Stimulated activated CD8-positive, alpha-beta memory T cell treated with anti-CD3 and anti-CD28 coated beads, Interleukin-12 subunit alpha, Interleukin-12 subunit beta, amount 100 ng/mL, for 4 hours (primary cell): ENCODE measurements around the gene ARHGAP32.

Experiments used
- DNase-seq: peaks from one replicate; pipeline ENCODE4 v3.0.0-alpha.2; 2020; ENCODE audit warnings: low read depth

Gene ARHGAP32

DNA sequence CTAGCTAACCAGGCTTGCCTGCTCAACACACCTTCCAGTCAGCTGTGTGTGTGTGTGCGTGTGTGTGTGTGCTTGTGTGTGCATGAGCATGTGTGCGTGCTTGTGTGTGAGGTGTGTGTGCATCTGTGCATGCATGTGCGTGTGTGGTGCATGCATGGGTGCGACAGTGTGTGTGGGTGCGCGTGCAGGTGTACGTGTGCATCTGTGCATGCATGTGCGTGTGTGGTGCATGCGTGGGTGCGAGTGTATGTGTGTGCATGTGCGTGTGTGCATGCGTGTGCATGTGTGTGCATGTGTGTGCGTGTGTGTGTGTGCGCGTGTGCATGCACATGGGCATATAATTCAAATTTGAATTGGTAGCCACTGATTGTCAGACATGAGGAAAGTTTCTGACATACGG is 239.0 kb downstream of the ARHGAP32 start:
- DNase-seq: no peak

GRCh38 chr11:128949791-128950454 is 242.2 kb downstream of the ARHGAP32 start:
- DNase-seq: no peak

DNA sequence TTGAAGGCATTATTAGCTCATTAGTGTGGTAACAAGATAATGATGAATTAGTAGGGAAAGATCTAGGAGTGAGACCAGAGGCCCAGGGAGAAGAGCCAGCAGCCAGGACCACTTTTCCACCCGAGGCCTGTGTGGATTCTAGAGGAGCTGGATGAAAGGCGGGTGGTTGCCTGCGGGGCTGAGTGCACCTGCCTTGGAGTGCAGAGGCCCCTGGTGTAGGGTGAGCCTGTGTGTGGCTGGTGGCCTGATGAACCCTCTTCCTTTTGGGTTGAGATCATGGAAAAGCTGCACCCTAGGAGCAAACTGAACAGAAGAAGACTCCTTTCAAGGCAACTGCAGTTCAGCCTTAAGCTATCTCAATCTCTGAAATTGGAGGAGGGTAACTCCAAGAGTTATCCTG is 243.5 kb downstream of the ARHGAP32 start:
- no peak for DNase-seq

GRCh38 chr11:128947773-128948172 is 244.4 kb downstream of the ARHGAP32 start:
- DNase-seq: no peak

GRCh38 chr11:128946648-128947047 is 245.5 kb downstream of the ARHGAP32 start:
- no peak for DNase-seq

- DNase-seq: no peak
Observed at GRCh38 chr11:128943428-128943976, 248.6 kb downstream of the ARHGAP32 start.

DNA sequence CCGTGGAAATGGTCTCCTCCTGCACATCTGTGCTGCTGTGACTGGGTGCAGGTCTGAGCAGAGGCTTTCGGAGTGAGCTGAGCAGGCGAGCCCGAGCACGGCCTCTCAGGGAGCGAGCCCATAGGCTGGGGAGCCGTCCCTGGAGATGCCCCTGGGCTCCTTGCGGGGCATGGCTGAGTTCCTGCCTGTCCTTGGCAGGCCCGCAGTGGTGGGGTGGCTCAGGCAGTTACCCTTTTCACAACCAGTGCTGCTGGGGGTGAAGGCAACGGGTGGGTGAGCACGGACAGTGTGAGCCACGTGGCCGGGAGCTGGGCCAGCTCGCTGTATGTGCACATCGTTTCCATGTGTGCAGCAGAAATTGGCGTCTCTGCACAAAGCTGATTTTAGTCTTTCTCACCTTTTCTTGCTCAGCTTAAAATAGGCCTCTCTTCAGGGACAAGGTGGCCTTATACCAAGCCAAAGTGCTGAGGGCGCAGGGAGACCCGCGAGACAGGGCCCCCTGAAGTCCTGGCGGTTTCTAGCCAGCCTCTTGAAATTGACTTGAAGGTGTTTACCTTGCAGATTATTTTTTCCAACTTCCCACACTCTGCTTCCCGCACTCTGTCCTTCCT is 249.2 kb downstream of the ARHGAP32 start, which contains the start of gene TP53AIP1:
TSS of gene TP53AIP1 (minus strand) at position 55 of the 611 bp plus-strand sequence. CDS start 5,053 bp downstream, outside the sequence.
- no peak for DNase-seq

GRCh38 chr11:128942272-128942612 is 249.9 kb downstream of the ARHGAP32 start:
- no peak for DNase-seq

- no peak for DNase-seq
Observed at GRCh38 chr11:128941573-128942271, 250.4 kb downstream of the ARHGAP32 start.

DNA sequence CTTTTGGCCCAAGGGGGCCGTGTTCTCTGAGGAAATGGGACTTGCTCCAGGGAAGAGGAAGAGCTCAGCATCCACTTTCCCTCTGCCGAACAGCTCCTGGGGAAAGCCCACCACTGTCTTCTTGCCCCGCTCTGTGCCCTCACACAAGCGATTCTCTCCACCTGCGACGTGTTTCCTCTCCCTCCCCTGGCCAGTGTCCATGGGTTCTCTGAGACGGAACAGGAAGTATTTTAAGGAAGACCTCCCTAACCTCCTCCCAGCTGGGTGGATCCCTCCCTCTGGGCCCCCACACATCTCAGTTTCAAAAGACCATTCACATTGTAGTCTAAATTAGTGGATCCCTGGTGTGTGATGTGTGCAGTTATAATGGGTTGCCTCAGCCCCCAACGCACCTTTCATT is 251.0 kb downstream of the ARHGAP32 start:
- no peak for DNase-seq

- DNase-seq: no peak
Observed at GRCh38 chr11:128940603-128941002, 251.5 kb downstream of the ARHGAP32 start.

DNA sequence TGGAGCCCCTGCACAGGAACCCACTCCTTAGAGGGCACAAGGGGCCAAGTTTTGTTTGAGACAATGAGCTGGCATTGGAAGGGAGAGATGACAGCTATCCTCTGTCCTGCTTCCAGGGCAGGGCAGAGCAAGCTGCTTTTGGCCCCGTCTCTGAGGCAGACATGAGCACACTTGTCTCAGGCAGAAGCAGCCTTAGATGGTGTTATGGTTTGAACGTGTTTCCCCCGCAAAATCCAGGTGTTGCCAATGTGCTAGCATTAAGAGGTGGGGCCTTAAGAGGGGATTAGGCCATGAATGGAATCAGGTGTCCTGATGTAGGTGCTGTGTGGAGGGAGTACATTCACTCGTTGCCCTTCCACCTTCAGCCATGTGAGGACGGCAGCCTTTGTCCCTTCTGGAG is 252.0 kb downstream of the ARHGAP32 start:
- DNase-seq: no peak

GRCh38 chr11:128939591-128939990 is 252.5 kb downstream of the ARHGAP32 start:
- DNase-seq: no peak

- DNase-seq: no peak
Observed at GRCh38 chr11:128938156-128938885, 253.8 kb downstream of the ARHGAP32 start.

- no peak for DNase-seq
Observed at GRCh38 chr11:128937480-128937879, 254.6 kb downstream of the ARHGAP32 start.

GRCh38 chr11:128936606-128937251 is 255.4 kb downstream of the ARHGAP32 start:
- no peak for DNase-seq

DNA sequence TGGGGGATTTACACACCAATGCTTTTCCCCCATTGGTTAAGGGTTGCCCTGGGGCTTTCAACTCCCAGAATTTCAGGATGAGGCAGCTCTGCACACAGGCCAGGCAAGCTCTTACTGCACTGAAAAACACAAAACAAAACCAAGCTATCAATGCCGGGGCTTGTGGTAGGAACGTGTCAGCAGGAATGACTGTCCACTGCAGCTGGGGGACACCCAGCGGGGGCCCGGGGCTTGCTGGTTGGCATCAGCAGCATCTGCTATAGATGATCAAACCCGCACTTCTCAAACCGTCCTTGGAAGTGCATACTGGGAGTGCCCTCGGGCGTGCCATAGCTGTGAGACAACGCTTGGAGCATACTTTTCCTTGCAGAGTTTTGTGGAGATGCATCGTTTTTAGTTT is 257.2 kb downstream of the ARHGAP32 start:
- DNase-seq: no peak

DNA sequence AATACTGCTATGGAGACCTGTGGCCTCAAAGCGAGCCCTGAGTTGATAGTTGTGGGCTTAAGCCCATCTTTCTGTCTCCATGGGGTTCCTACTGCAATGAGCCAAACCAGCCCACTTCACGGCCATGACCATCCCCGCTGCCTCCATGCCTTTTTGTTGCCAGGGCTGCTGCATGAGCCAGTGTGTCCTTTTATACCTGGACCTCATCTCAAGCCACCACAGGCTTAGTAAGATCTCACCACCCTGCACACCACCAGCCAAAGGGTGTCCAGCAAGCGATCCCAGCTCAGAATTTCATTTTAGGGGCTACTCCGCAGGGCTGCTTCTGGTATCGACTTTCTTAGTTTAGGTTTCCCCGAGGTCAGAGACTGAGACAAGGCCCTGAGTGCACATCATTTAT is 257.8 kb downstream of the ARHGAP32 start:
- DNase-seq: no peak

DNA sequence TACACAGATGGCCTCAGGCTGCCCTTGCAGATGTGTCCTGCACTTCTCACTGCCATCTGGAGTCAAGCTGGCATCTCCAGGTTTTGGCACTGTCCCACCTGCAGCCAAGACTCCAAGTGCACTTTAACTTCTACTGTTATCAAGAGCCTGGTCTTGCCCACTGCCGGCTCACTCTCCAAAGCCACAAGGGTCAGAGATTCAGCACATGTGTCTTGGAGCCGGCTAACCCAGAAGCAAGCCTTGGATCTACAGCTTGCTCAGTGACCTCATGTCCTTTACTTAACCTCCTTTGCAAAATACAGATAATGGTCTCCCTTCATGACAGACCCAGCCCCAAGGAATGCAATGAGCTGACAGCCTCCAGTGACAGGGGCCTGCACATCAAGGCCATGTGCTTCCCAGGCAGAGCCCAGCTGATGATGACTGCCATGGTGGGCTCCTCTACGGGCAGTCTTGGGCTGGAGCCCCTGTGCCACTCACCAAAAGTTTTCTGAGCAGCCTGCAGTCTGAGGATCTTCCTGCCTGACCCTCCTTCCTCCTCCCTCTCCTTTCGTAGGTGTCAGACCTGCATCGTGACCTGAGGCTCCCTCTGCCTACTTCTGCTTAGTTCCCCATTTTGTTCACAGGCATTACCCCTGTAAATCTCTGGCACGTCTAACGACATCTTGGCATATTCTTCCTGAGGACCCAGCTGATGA is 258.5 kb downstream of the ARHGAP32 start:
- no peak for DNase-seq

GRCh38 chr11:128931668-128932067 is 260.5 kb downstream of the ARHGAP32 start:
- DNase-seq: no peak

DNA sequence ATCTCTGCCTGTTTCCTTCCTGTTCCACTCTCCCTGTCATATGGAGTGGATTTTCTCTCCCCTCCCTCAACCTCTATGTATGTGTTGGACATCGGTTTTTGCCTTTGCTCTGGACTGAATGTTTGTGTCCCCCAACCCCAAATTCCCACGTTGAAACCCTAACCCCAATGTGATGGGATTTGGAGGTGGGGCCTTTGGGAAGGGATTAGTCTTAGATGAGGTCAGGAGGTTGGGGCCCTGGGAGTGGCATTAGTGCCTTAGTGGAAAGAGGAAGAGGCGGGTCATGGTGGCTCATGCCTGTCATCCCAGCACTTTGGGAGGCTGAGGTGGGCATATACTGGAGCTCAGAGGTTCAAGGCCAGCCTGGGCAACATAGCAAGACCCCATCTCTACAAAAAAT is 261.1 kb downstream of the ARHGAP32 start:
- DNase-seq: no peak
